Naive B cell (primary cell): ENCODE measurements around the gene FIGNL2. TPM values are rescaled to one million over a fixed set of nuclear protein-coding genes. Genes with fewer than 3 reads are reported as not detected.

ENCODE experiments used
- ATAC-seq, 2 donors: fragments of 150-1000 bp; cut with Tn5 transposase; 2 replicates each; pipeline ENCODE4 v1.10.0; 2021; ENCODE audit warnings: low read depth in 2 of 2, mild to moderate bottlenecking in 2 of 2, moderate library complexity in 2 of 2
- DNase-seq: peaks from one replicate; pipeline ENCODE4 v3.0.0; 2022
- H3K27ac Mint-ChIP-seq, 6 donors: one replicate each; pipeline ENCODE4 v1.8.0; 2020 to 2022; ENCODE audit warnings: mild to moderate bottlenecking in 6 of 6, mixed read lengths in 6 of 6, moderate library complexity in 5 of 6, inconsistent platforms in 2 of 6
- H3K27me3 Mint-ChIP-seq, 3 donors: one replicate each; pipeline ENCODE4 v1.8.0; 2021 to 2022; ENCODE audit warnings: mixed read lengths in 3 of 3, mild to moderate bottlenecking in 1 of 3
- H3K36me3 Mint-ChIP-seq, 2 donors: one replicate each; pipeline ENCODE4 v1.8.0; 2020 to 2022; ENCODE audit warnings: mixed read lengths in 2 of 2, inconsistent platforms in 1 of 2, mild to moderate bottlenecking in 1 of 2
- H3K4me1 Mint-ChIP-seq, 3 donors: one replicate each; pipeline ENCODE4 v1.8.0; 2020 to 2022; ENCODE audit warnings: mixed read lengths in 3 of 3, inconsistent platforms in 1 of 3, mild to moderate bottlenecking in 1 of 3, moderate library complexity in 1 of 3
- H3K4me3 Mint-ChIP-seq, 8 donors: one replicate each; pipeline ENCODE4 v1.8.0; 2020 to 2022; ENCODE audit warnings: mild to moderate bottlenecking in 8 of 8, mixed read lengths in 8 of 8, moderate library complexity in 8 of 8, inconsistent platforms in 2 of 8
- H3K9me3 Mint-ChIP-seq, 7 donors: one replicate each; pipeline ENCODE4 v1.8.0; 2020 to 2022; ENCODE audit warnings: mixed read lengths in 7 of 7, mild to moderate bottlenecking in 5 of 7, inconsistent platforms in 2 of 7, moderate library complexity in 1 of 7
- polyA plus RNA-seq, 6 donors: library from polyadenylated mRNA; unstranded; fragments of 300-500 nt; fragmentation: Illumina TruSeq; gene quantifications; one replicate each; pipeline ENCODE4 v1.2.3, GENCODE V29; 2021; ENCODE audit warnings: low read depth in 6 of 6

Gene FIGNL2
- polyA plus RNA-seq, 6 donors from 2014 or later = 0.06 to 0.11 TPM; not detected in 4

GRCh38 chr12:51863933-51864832 is 15.7 kb upstream of the FIGNL2 start:
- Mint-ChIP-seq H3K9me3 (no peaks in the 10 kb centered on the region), H3K4me1 (peaks cover 14 to 24% (median 19%) of the 10 kb centered on the region in 3 donors), H3K4me3 (peak overlapping the region; percentile 6 to 80 (median 68)), H3K27me3 (peaks cover 60 to 88% (median 87%) of the 10 kb centered on the region in 3 donors), H3K27ac (peak overlapping the region in 1 of 6 donors; percentile 25), H3K36me3 (no peaks in the 10 kb centered on the region)
- DNase-seq = no peak
- peak; percentile 76 to 80 for ATAC-seq

GRCh38 chr12:51863363-51863932 is 14.9 kb upstream of the FIGNL2 start:
- ATAC-seq (no peak), DNase-seq (no peak)
- H3K27ac Mint-ChIP-seq = peak overlapping the region in 2 of 6 donors; percentile 20 to 74
- H3K4me1 Mint-ChIP-seq = peaks cover 8 to 19% (median 13%) of the 10 kb centered on the region in 3 donors
- H3K4me3 Mint-ChIP-seq = peak overlapping the region; percentile 6 to 83 (median 59)
- H3K27me3 Mint-ChIP-seq = peaks cover 55 to 86% (median 84%) of the 10 kb centered on the region in 3 donors
- no peaks in the 10 kb centered on the region for H3K36me3 Mint-ChIP-seq
- H3K9me3 Mint-ChIP-seq = no peaks in the 10 kb centered on the region

GRCh38 chr12:51862947-51863346 is 14.4 kb upstream of the FIGNL2 start:
- ATAC-seq (no peak), DNase-seq (no peak)
- Mint-ChIP-seq H3K9me3 (no peaks in the 10 kb centered on the region), H3K27ac (no peak overlapping the region), H3K36me3 (no peaks in the 10 kb centered on the region), H3K4me1 (peaks cover 7 to 14% (median 8%) of the 10 kb centered on the region in 3 donors), H3K27me3 (peaks cover 50 to 81% (median 79%) of the 10 kb centered on the region in 3 donors), H3K4me3 (peak overlapping the region in 7 of 8 donors; percentile 5 to 83 (median 62))

GRCh38 chr12:51860986-51861385 is 12.5 kb upstream of the FIGNL2 start:
- peaks cover 54 to 85% (median 77%) of the 10 kb centered on the region in 3 donors for H3K27me3 Mint-ChIP-seq
- H3K9me3 Mint-ChIP-seq = no peaks in the 10 kb centered on the region
- no peak for DNase-seq
- no peak overlapping the region for H3K4me3 Mint-ChIP-seq
- peaks cover 7 to 13% (median 8%) of the 10 kb centered on the region in 3 donors for H3K4me1 Mint-ChIP-seq
- ATAC-seq = no peak
- H3K27ac Mint-ChIP-seq = no peak overlapping the region
- no peaks in the 10 kb centered on the region for H3K36me3 Mint-ChIP-seq

- no peak overlapping the region for H3K27ac Mint-ChIP-seq
- DNase-seq = no peak
- peaks cover 0 to 2% (median 0%) of the 10 kb centered on the region in 7 donors for H3K9me3 Mint-ChIP-seq
- no peak for ATAC-seq
- peaks cover 32 to 76% (median 63%) of the 10 kb centered on the region in 3 donors for H3K27me3 Mint-ChIP-seq
- no peak overlapping the region for H3K4me3 Mint-ChIP-seq
- H3K36me3 Mint-ChIP-seq = no peaks in the 10 kb centered on the region
- H3K4me1 Mint-ChIP-seq = peaks cover 8 to 10% (median 10%) of the 10 kb centered on the region in 3 donors
These were observed 7.3 kb upstream of the FIGNL2 start for GRCh38 chr12:51855586-51856428.

GRCh38 chr12:51852404-51853137 is 4.1 kb upstream of the FIGNL2 start:
- Mint-ChIP-seq H3K36me3 (no peaks in the 10 kb centered on the region), H3K9me3 (peaks cover 0 to 2% (median 0%) of the 10 kb centered on the region in 7 donors), H3K4me1 (peaks cover 8 to 13% (median 10%) of the 10 kb centered on the region in 3 donors), H3K27ac (peak overlapping the region in 1 of 6 donors; percentile 38), H3K27me3 (peaks cover 37 to 71% (median 60%) of the 10 kb centered on the region in 3 donors), H3K4me3 (no peak overlapping the region)
- DNase-seq (no peak), ATAC-seq (no peak)

GRCh38 chr12:51851413-51852124 is 3.1 kb upstream of the FIGNL2 start:
- peaks cover 33 to 65% (median 55%) of the 10 kb centered on the region in 3 donors for H3K27me3 Mint-ChIP-seq
- H3K27ac Mint-ChIP-seq = peak overlapping the region in 1 of 6 donors; percentile 73
- H3K9me3 Mint-ChIP-seq = peaks cover 0 to 2% (median 0%) of the 10 kb centered on the region in 7 donors
- no peaks in the 10 kb centered on the region for H3K36me3 Mint-ChIP-seq
- H3K4me3 Mint-ChIP-seq = no peak overlapping the region
- ATAC-seq (no peak), DNase-seq (no peak)
- H3K4me1 Mint-ChIP-seq = peaks cover 8 to 15% (median 13%) of the 10 kb centered on the region in 3 donors

GRCh38 chr12:51850965-51851299 is 2.4 kb upstream of the FIGNL2 start:
- Mint-ChIP-seq H3K4me1 (peaks cover 13 to 19% (median 17%) of the 10 kb centered on the region in 3 donors), H3K9me3 (peaks cover 0 to 2% (median 0%) of the 10 kb centered on the region in 7 donors), H3K27me3 (peaks cover 33 to 65% (median 55%) of the 10 kb centered on the region in 3 donors), H3K27ac (peak overlapping the region in 2 of 6 donors; percentile 59 to 73), H3K36me3 (no peaks in the 10 kb centered on the region), H3K4me3 (no peak overlapping the region)
- ATAC-seq (no peak), DNase-seq (no peak)

- ATAC-seq = no peak
- Mint-ChIP-seq H3K27ac (peak overlapping the region in 2 of 6 donors; percentile 15 to 48), H3K36me3 (no peaks in the 10 kb centered on the region), H3K4me3 (peak overlapping the region in 2 of 8 donors; percentile 5 to 41), H3K27me3 (peaks cover 36 to 65% (median 58%) of the 10 kb centered on the region in 3 donors), H3K9me3 (peaks cover 0 to 2% (median 0%) of the 10 kb centered on the region in 7 donors), H3K4me1 (peaks cover 14 to 20% (median 18%) of the 10 kb centered on the region in 3 donors)
- no peak for DNase-seq
These were observed 1.8 kb upstream of the FIGNL2 start for GRCh38 chr12:51850081-51850964.

- H3K4me3 Mint-ChIP-seq = peak overlapping the region in 3 of 8 donors; percentile 41 to 69 (median 51)
- H3K27me3 Mint-ChIP-seq = peaks cover 46 to 73% (median 70%) of the 10 kb centered on the region in 3 donors
- no peaks in the 10 kb centered on the region for H3K36me3 Mint-ChIP-seq
- DNase-seq (no peak), ATAC-seq (no peak)
- no peak overlapping the region for H3K27ac Mint-ChIP-seq
- H3K4me1 Mint-ChIP-seq = peaks cover 14 to 20% (median 18%) of the 10 kb centered on the region in 3 donors
- H3K9me3 Mint-ChIP-seq = peaks cover 0 to 2% (median 0%) of the 10 kb centered on the region in 7 donors
These were observed 570 bp upstream of the FIGNL2 start for GRCh38 chr12:51848841-51849735.
